HL-60 (cell line): ENCODE data around the gene KRT4.

Source experiments
- DNase-seq, 2 experiments: peaks; one replicate each; pipeline ENCODE4 v3.0.0-alpha.2; 2010 to 2020; ENCODE audit warnings: low read depth in 1 of 2, low spot score in 1 of 2
- H3K27ac ChIP-seq: fragments of 250-450 bp; sonication (Bioruptor Pico); replicated peaks from 2 replicates; pipeline ENCODE4 v1.5.1; 2020; ENCODE audit warnings: mild to moderate bottlenecking, moderate library complexity
- H3K27me3 ChIP-seq: fragments of 250-450 bp; sonication (Bioruptor Pico); 2 replicates; pipeline ENCODE4 v1.5.1; 2021; ENCODE audit warnings: mild to moderate bottlenecking, moderate library complexity; ENCODE audit not compliant: insufficient read depth, poor library complexity, severe bottlenecking
- H3K4me3 ChIP-seq: replicated peaks from 2 replicates; pipeline ENCODE4 v1.5.1; 2011; ENCODE audit warnings: mild to moderate bottlenecking, control low read depth, low read length; ENCODE audit not compliant: insufficient read depth
- CTCF ChIP-seq: IDR thresholded peaks from one replicate; pipeline ENCODE4 v1.5.1; 2011; ENCODE audit warnings: low read length, control low read depth, inconsistent platforms; ENCODE audit not compliant: insufficient read depth
- GABPA ChIP-seq: IDR thresholded peaks from 2 replicates; pipeline ENCODE4 v1.6.1; 2012; ENCODE audit warnings: low read depth
- POLR2AphosphoS5 ChIP-seq: IDR thresholded peaks from 2 replicates; pipeline ENCODE4 v1.6.1; 2012; ENCODE audit warnings: low read depth
- REST ChIP-seq: IDR thresholded peaks from 2 replicates; pipeline ENCODE4 v1.6.1; 2012; ENCODE audit warnings: low read depth; ENCODE audit not compliant: insufficient replicate concordance
- SPI1 ChIP-seq: IDR thresholded peaks from 2 replicates; pipeline ENCODE4 v1.6.1; 2012; ENCODE audit warnings: low read depth, mild to moderate bottlenecking, borderline replicate concordance

Gene KRT4

GRCh38 chr12:52805000-52805399 is 8.9 kb downstream of the KRT4 start:
- Histone ChIP-seq H3K27ac (no peak overlapping the region), H3K4me3 (no peak overlapping the region), H3K27me3 (no peaks in the 10 kb centered on the region)
- TF ChIP-seq POLR2AphosphoS5 (no peak), SPI1 (peak; percentile 37; the same call in 1 of the 2 replicates)
- no peak for DNase-seq

- H3K27me3 ChIP-seq: no peaks in the 10 kb centered on the region
- no peak for TF ChIP-seq SPI1
- no peak for TF ChIP-seq GABPA
- TF ChIP-seq REST: no peak
- TF ChIP-seq CTCF: no peak
- TF ChIP-seq POLR2AphosphoS5: no peak
- no peak overlapping the region for H3K4me3 ChIP-seq
- H3K27ac ChIP-seq: no peak overlapping the region
- DNase-seq: no peak
Measured at GRCh38 chr12:52802442-52802841, 11.5 kb downstream of the KRT4 start.

- Histone ChIP-seq H3K27ac (no peak overlapping the region), H3K27me3 (no peaks in the 10 kb centered on the region), H3K4me3 (no peak overlapping the region)
- TF ChIP-seq POLR2AphosphoS5 (no peak), REST (no peak), CTCF (no peak), SPI1 (no peak), GABPA (no peak)
- no peak for DNase-seq
Measured at GRCh38 chr12:52801773-52802172, 12.1 kb downstream of the KRT4 start.

- Histone ChIP-seq H3K27ac (no peak overlapping the region), H3K4me3 (no peak overlapping the region), H3K27me3 (no peaks in the 10 kb centered on the region)
- TF ChIP-seq CTCF: no peak
- DNase-seq: no peak
Measured at GRCh38 chr12:52800259-52800917, 13.5 kb downstream of the KRT4 start.
